Globus pallidus (tissue), 1 donor: ENCODE measurements around the gene SMC6.

Source experiments
- DNase-seq: peaks from one replicate; pipeline ENCODE4 v3.0.0-alpha.2; 2015; ENCODE audit warnings: low spot score

SMC6 gene

GRCh38 chr2:17753803-17754663 lies at the start of gene SMC6, which contains the start of gene GEN1:
Gene SMC6, minus strand, starts transcription at chr2:17753810. Its CDS starts 7,864 bp downstream, at chr2:17745946.
Gene GEN1, plus strand, starts transcription at chr2:17754138. Its CDS starts 5,806 bp downstream, at chr2:17759944.
- DNase-seq: peak; percentile 86

DNA sequence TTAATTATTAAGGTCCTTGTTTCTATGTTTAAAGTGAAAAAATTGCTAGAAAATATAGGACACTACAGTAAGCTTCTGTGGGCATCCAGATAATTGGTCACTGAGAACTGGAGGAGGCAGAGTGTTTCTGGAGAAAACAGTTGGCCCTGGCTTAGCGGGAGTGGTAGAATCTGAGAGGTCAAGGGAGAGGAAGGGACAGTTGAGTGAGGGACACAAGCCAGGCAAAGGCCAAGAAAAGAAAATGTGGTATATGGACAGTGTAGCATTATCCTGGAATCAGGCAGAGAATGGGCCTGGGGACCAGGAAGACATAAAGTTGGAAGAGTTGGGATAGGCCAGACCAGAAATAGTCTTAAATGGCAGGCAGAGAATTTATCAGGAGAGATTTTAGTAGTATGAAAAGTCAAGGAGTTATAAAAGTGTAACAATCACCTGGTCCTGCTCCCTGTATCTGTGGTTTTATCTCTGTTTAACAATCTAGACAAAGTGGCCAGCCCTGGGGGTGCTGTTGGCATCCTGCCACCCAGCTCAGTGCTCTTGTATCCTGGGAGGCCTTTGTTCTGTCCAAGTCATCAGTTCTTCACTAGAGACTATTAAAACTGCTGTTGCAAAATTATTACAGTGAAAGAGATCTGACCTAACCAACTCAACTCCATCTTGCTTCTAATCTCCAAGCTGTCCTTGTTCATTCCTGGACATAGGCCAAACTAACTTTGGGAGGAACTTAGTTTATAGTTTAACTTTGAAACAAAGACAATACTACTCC lies 47.3 kb upstream of the SMC6 start:
- DNase-seq: no peak

DNA sequence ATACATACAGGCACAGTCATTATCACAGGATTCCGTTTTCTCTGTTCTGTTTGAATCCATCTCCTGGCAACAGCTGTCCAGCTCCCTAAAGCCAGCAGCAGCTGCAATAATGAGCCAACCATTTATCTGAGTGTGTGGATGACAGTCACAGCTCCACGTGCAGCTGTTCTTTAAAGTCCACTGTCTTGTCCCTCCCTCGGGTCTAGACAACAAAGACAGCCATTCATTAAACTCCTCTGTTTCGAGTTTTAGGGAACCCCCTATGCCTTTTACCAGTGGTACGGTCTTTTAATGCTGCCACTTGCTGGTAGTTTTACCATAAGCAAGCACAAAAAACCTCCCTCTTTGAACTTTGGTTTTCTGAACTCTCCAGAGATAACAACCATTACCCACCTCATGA lies 46.6 kb upstream of the SMC6 start:
- DNase-seq: peak; percentile 32

DNA sequence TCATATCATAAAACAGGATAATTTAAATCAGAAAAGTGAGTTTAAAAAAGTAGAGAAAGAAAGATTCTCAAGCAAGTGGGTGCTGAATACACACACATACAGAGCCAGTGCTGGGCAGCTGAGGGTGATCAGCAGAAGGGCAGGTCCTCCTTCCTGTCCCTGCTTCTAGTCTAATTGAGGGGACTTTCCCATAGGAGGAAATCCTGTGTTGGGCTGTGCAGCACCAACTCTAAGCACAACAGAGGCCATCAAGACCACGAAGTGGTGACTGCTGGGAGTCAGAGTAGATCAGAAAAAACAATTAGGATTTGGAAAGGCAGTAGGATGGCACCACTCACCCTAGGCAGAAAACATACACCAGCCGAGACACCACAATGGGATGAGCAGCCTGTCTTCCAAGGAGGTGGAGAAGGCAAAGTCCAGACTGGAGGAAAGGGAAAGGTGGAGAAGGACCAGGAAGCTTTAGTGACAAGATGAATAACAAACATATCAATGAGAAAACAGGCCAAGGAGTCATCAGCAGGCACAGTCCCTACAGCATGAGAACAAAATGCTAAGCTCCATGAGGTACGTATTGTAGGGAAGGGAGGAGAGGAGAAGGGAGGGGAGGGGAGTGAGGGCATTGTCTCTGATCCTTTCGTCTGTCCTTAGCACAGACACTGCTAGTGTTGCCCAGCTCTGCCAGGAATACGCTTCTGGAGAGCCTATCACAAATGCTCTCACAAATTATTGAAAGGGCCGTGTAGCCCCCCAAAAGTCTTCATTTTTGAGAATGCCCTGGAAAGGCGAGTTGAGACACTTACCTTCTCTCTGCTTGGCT lies 45.9 kb upstream of the SMC6 start:
- no peak for DNase-seq

DNA sequence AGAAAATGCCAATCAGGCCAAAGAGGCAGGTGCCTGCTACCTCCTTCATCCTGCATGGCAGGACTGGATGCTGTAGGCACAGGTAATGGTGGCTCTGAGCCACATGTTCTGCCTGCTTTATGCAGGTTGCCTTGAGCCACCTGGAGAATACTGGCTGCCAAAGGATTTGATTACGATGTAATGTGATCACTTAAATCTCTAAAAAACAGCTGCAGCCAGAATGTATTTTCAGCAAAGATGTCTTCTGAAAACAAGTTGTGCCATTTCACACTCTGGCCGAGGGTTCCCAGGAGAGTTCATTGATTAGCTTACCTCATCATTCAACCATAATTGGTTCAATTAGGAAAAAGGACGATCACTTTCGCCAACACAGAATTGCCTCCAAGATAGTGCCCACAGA lies 44.7 kb upstream of the SMC6 start:
- no peak for DNase-seq

GRCh38 chr2:17795309-17795708 lies 41.7 kb upstream of the SMC6 start:
- DNase-seq: no peak

GRCh38 chr2:17793803-17794354 lies 40.3 kb upstream of the SMC6 start:
- no peak for DNase-seq

DNA sequence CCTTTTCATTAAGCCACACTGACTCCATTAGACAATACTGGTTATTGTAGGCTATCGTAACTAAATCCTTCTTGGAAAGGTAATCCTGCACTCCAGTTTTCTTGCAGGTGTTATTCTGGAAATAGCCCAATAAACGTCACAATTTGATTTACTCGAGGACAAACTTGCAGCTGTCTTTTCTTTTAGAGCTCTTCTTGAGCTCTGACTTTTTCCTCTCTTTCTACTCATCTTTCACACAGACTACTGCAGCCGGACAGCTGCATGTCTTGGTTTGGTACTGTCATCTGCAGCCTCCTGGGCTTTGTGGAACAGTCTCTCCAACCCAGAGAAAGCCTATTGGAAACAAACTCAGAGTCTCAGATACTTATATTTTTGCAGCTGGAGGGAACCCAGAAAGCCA lies 39.7 kb upstream of the SMC6 start:
- no peak for DNase-seq

DNA sequence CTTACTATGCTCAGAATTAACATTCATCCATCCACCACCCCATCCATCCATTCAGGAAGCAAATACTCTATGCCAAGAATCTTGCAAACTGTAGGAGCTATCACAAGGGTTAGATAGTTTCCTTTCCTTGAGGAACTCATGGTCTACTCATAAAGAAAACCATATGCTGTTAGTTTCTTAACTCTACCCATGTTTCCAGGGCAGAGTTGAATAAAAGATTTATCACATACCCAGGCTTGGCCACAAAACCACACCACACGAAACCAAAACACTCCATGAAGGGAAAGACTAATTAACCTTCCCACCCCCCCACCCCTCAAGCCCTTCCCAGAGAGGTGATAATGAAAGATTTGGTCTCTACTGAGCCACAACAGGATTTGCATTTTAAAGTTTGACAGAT lies 38.9 kb upstream of the SMC6 start:
- no peak for DNase-seq

GRCh38 chr2:17791817-17792130 lies 38.2 kb upstream of the SMC6 start:
- DNase-seq: no peak

GRCh38 chr2:17791121-17791816 lies 37.7 kb upstream of the SMC6 start:
- no peak for DNase-seq

GRCh38 chr2:17790536-17790935 lies 36.9 kb upstream of the SMC6 start:
- no peak for DNase-seq

DNA sequence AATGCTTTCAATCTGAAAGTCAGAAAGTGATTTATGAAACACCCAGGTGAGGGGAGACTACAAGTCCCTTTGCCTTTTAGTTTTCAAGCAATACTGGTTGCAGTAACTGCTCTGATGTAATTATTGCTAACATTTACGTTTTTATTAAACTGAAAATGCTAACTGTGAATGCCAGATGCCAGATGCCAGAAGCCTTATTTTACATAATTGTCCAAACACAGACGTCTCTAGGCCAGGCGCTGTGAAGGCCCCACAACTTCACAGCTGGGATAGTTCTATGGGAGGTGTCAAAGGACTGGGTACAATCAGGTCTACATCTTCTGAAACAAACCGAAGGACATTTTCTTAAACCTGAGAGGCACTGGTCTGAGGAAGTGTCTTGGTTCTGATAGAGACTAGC lies 35.2 kb upstream of the SMC6 start:
- DNase-seq: no peak

DNA sequence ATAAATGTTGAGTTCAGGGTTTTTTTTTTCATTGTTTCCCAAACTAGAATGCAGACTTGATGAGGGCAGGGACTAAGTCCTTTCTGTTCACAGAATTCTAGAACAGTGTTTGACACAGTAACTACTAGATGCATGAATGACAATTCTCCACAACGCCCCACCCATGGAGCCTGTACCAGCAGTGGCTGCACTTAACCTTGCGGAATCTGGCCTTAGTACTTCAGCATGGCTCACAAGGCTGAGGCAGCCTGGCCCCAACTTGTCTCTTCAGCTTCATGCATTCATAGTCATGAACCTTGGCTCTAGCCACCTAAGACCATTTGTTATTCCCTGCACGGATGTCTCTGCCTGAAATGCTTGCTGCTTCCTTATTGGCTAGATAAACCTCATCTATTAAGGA lies 33.1 kb upstream of the SMC6 start:
- no peak for DNase-seq

DNA sequence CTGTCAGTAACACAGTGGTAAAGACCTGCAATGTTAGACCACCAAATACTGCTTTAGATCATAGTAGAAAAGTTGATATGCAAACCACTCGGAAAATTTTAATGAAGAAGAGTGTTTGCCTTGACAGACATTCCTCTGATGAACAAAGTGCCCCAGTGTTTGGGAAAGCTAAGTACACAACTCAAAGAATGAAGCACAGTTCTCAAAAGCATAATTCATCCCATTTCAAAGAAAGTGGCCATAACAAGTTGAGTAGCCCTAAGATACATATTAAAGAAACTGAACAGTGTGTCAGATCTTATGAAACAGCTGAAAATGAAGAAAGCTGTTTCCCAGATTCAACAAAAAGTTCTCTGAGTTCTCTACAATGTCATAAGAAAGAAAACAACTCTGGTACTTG lies 27.9 kb upstream of the SMC6 start:
- DNase-seq: no peak

DNA sequence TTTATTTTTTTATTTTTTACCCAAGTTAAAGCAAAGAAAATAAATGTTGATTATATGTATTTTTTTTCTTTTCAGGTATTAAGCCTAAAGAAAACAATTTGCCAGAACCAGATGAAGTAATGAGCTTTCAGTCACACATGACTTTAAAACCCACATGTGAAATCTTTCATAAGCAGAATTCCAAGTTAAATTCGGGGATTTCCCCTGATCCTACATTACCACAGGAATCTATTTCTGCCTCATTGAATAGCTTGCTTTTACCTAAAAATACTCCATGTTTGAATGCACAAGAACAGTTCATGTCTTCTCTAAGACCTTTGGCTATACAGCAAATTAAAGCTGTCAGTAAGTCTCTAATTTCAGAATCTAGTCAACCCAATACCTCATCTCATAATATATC lies 26.9 kb upstream of the SMC6 start:
- no peak for DNase-seq

- no peak for DNase-seq
These were observed 18.9 kb upstream of the SMC6 start for GRCh38 chr2:17772532-17772931.

DNA sequence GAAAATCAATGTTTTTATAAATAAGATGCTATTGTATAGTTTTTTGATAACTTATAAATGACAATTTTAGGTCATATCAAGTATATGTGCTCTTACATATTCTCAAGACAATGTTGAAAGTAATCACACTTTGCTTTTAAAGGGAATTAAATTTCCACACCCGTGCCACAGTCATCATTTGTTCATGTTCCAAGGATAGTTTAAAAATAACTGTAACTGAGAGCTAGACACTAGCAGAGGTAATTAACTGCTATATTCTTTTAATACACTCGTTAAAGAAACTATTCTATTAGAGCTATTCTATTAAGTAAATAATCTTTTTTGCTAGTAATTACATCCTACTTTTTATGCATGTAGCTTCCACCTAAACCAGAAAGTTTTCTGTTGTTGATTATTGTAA lies 18.3 kb upstream of the SMC6 start:
- DNase-seq: no peak

GRCh38 chr2:17768894-17769293 lies 15.3 kb upstream of the SMC6 start:
- DNase-seq: no peak

DNA sequence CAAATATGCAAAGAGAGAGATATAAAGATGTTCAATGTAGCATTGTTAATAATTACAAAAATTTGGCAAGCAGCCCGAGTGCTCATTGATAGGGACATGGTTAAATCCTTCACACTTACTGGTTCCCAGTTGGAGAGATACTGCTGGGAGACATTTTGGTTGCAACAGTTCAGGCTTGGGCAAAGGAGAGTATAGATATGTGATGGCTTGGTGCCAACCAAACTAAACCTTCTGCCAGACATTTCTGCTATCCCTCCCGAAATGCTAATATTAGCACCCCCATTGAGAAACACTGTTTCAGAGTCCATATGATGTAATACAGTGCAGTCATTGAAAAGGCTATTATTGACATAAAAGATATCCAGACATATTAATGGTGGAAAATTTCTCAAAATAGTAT lies 11.8 kb upstream of the SMC6 start:
- no peak for DNase-seq

DNA sequence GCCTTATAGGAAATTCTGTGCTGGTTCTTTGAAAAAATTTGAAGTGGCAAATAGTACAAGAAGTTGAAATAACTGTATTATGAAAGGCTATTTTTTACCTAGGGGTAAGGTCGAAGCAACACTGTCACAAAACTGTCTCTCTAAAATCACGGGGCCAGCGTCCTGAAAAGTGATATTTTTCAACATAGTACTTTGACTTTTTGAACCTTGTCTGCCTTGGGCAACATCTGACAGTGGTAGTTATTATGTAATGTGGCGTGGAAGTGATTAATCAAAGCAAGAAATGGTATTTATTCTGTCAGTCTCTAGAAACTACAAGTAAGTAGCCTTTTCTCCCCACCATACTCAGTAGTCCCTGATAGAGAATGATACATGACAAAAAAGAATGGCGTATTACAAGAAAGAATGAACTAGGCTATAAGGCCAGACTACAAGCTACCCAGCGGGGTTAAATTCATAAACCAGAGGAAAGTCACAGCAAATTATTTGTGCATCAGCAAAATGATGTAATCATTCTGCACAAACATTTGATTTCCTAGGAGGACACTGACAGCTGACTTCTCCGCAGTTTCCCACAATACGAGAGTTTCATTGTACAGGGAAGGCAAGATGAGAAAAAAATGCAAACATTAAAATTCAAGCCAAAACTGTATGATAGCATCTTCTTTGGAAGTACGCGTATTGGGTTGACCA lies 10.2 kb upstream of the SMC6 start:
- DNase-seq: no peak
